ENCODE results near the gene TRABD.

Gene TRABD

GRCh38 chr22:50220603-50221409 is 35.1 kb downstream of the TRABD start:
- no peak for DNase-seq

- no peak for DNase-seq
Observed at GRCh38 chr22:50221410-50222300, 35.9 kb downstream of the TRABD start.

- DNase-seq: no peak
Observed at GRCh38 chr22:50222508-50222907, 36.8 kb downstream of the TRABD start.

- DNase-seq: no peak
Observed at GRCh38 chr22:50224071-50224470, 38.4 kb downstream of the TRABD start.

GRCh38 chr22:50225200-50225969 is 39.7 kb downstream of the TRABD start:
- DNase-seq: no peak

GRCh38 chr22:50226063-50226874 is 40.6 kb downstream of the TRABD start:
- DNase-seq: no peak

GRCh38 chr22:50226875-50227165 is 41.1 kb downstream of the TRABD start:
- no peak for DNase-seq

GRCh38 chr22:50227579-50228215 is 42.0 kb downstream of the TRABD start:
- DNase-seq: no peak

GRCh38 chr22:50228366-50228765 is 42.7 kb downstream of the TRABD start:
- no peak for DNase-seq

GRCh38 chr22:50229370-50229769 is 43.7 kb downstream of the TRABD start:
- no peak for DNase-seq

- DNase-seq: no peak
Observed at GRCh38 chr22:50232481-50233151, 46.9 kb downstream of the TRABD start.

GRCh38 chr22:50233223-50233622 is 47.5 kb downstream of the TRABD start:
- no peak for DNase-seq

- no peak for DNase-seq
Observed at GRCh38 chr22:50236731-50237409, 51.2 kb downstream of the TRABD start.

GRCh38 chr22:50238755-50239154 is 53.0 kb downstream of the TRABD start:
- no peak for DNase-seq

GRCh38 chr22:50242406-50242949 is 56.8 kb downstream of the TRABD start:
- no peak for DNase-seq

- no peak for DNase-seq
Observed at GRCh38 chr22:50243685-50244419, 58.1 kb downstream of the TRABD start.

- DNase-seq: peak; percentile 88
Observed at GRCh38 chr22:50244420-50245213, 58.9 kb downstream of the TRABD start, which contains the start of gene TUBGCP6. TUBGCP6 (minus strand) TSS chr22:50245023; CDS start chr22:50244459, 564 bp downstream.

GRCh38 chr22:50245214-50246072 is 59.7 kb downstream of the TRABD start:
- DNase-seq: no peak

All from NCI-H1048 (cell line).